ENCODE results near the gene BCAS1.
"Not testable (repeated sequence)": the region's sequence is repeated elsewhere in the genome, so short reads cannot be mapped to it uniquely, and the experiment has no call there.

The BCAS1 gene

DNA sequence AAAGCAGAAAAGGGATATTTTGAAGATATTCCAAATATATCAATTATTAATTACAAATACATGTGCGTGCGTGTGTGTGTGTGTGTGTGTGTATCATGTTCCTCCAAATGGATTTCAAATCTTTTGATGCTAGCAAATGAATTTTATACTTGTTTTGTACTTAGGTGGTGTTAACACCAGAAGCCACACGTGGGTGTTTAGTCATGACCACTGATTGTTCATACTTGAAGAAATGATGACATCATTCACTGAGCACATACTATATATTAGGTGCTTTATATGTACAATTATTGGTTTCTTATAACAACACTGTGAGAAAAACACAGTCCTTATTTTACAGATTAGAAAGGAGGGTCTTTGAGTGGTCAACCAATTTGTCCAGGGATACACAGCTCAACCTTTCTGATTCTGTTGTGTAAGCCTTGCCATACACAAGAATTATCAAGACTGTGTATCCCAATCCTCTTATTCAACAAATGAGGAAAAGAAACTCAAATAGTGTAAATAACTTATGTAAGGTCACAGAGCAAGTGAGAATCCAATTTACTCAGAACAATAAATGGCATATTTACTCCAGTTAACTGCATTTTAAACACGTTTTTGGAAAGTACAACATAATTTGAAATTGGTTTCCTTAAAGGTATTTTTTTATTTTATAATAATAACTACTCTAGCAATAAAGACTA lies 88.5 kb downstream of the BCAS1 start:
- DNase-seq = no peak

DNA sequence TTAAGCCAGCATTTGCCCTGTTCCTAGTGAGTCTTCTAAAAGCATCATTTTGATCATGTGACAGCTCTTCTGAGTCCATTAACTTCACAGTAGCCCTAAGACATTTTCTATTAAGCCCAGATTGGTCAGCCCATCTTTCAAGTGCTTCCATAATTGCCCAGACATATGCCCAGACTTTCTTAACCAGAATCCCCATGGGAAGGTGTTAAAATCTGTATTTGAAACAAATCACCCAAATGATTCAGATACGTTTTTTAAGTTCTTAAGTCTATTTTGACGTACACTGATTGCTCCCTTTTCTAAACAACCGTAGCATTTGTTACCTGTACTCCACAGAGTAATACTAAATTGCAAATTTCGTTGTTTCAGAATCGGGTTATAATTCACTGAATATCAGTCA lies 89.3 kb downstream of the BCAS1 start:
- DNase-seq = no peak

DNA sequence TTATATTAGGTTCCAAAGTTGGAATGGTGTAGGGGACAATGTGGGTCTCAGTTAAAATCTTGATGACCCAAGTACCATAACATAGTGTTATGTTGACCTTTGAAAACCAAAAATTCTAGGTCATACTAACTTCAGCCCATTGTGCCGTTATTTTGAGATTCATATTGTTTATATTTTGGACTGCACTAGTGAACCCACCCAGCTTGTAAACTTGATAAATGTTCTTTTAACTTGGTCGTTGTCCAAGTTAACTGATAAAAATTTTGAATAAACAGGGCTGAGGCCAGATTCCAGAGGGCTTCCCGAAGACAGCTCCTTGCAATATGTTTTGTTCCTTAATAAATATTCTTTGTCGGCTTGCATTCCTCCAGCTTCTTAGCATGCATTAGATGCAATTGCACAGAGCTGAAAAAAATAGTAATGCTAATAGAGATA lies 90.3 kb downstream of the BCAS1 start:
- DNase-seq = no peak

DNA sequence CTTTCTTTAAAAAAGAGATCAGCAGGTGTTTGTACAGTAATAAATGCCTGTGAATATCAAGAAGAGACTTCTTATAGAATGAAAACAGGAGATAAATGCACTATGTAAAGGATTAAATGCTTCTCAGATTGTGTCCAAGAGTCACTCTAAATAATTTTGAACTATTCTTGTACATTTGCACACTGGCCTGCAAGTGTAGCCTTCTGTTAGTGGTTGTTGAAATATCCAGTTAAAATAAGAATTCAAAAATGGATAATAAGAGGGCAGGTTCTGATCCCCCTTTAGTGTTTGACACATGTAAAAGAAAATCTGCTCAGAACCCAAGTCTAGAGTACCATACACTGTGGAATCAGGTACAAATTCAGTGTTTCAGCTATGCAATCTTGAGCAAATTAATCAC lies 91.9 kb downstream of the BCAS1 start:
- no peak for DNase-seq

DNA sequence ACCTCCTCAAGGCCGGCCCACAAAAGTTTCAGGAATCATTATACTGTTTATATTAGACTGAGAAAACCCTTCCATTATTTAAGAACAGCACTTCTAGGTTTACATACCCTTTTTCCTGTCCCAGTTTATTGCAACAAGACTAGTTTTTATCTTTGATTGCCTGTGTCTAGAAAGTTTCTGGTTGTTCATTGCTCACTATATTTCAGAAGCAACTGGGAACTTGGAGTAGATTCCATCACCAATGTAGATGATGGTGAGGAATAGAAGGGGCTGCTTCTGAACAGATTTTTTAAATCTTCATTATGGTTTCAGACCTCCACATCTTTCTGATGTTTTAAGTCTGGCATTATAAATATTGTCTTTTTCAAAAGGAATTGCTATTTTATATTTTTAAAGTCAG lies 93.0 kb downstream of the BCAS1 start:
- no peak for DNase-seq

DNA sequence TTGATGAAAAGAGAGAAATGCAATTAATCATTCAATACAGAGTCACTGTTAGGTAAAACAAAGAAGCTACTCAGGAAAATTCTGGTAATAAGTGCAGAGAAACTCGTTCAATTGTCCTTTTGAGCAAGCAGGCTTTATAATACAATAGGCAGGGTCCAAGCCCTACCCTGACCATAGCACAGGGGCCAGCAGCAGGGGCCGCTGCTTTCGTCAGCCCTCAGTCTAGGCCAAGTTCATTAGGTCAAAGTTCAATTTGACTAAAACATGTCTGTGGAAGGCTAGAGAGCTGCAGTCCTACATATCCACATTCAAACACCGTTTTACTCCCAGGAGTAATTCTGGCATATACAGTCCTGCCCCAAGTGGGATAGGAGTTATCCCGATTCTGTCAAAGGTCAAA lies 94.6 kb downstream of the BCAS1 start:
- no peak for DNase-seq

DNA sequence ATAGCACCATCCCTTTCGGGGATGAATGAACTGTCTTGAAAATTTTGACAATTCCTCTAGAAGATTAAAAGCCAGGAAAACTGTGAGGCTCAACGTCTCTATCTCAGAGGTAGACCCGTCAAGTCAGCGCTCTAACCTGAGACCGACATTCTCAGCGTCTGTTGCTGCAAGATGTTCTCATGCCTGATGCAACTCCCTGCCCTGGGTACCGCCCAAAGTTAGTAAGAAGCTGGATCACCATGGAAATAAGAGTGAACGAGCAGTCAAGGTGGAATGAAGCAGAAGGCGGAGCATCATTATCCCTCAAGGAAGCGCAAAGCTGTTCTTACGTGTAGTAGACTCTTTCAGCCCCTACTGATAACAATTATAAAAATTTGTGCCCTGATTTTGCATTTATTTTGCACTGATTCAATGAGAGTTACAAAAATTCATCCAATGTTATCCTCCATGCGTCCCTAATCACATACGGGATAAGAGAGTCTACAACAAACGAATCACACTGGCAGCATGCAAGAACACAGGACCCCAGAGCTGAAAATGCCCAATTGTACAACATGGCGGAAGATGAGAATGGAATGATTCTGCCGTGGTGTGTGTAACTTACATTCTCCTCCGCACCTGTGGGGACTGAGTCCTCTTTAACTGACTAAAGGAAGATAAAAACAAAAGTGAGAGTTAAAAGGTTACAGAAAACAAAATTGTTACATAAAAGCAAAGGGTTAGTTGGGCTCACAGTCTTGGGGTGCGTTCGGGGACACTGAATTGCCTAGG lies 95.4 kb downstream of the BCAS1 start:
- DNase-seq = no peak

DNA sequence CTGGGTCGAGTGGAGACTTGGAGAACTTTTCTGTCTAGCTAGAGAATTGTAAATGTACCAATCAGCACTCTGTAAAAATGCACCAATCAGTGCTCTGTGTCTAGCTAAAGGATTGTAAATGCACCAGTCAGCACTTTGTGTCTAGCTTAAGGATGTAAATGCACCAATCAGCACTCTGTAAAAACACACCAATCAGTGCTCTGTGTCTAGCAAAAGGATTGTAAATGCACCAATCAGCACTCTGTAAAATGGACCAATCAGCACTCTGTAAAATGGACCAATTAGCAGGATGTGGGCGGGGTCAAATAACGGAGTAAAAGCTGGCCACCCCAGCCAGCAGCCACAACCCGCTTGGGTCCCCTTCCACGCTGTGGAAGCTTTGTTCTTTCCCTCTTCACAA lies 96.5 kb downstream of the BCAS1 start:
- not testable (repeated sequence) for DNase-seq

DNA sequence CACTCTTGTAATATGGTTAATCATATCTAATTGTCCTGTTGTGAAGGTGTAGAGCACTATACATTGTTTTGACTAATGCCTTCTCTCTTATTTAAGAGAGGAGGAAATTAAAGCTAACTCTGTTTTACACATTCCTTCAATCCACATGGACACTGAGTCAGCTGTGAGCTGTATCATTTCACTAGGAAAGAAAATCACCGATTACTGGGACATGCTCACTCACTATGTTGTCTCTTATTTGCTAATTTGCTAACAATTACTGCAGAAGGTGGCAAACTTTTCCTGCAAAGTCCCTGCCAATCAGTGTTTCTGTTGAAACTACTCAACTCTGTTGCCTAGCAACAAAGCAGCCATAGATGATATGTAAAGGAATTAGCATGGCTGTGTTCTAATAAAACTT lies 98.2 kb downstream of the BCAS1 start:
- DNase-seq = no peak

DNA sequence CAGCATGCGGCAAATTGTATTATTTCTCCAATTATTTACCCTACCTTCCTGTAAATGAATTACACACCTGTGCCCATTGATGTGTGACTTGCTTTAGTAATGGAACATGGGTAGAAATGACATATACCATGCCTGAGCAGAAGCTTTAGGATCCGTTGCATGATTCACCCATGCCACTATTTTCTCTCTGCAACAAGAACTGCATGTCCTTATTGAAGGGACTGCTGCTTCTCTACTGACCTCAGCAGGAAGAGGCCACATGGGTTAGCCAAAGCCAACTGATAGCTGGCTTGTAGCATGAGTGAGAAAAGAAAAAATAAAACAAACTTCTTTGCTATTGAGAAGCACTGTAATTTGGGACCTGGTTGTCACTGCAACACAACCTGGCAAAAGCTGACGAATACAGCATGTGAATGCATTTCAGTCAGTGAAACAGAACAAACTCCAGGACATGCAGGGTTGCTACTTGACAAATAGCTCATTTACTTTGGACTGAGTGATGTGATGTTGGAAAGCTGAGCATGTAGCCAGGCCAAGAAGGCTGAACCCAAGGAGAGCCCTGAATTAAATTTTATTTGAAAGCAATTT lies 99.2 kb downstream of the BCAS1 start:
- DNase-seq = no peak

DNA sequence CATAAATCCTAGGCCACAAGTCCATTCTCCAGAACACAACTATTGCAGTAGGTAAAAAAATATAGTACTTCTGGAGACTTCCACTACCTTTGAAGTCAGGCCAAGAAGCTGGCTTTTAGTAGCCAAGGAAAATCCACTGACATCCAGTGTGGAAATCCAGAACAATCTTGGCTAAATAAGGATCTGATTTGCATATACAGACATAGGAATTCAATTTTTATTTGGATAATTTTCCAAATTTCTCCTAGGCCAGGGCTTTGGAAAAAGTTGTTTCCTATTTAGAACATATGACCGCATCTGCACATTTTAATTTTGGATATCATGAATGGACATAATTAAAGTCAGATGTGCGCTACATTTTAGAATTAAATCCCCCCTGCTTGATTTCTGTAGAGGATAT lies 100.2 kb downstream of the BCAS1 start:
- DNase-seq = no peak

DNA sequence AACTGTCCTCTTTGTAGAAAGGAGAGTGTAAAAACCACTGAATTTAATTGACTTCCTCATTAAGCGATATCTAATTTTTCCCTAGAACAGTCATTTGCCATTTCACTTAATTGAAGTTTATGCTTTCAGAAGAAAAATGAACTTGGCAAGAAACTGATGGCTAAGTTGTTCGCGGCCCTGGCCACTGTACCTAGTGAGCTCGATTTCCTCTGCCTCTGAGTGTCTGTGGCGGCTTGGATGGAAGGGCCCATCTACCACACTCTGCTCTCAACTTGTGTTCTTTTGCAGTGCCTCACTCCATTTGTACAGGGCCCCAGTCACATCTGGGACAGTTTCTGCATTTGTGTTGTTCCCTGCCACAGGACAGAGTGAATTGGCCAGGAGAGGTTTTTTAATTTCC lies 102.9 kb downstream of the BCAS1 start:
- DNase-seq = no peak

DNA sequence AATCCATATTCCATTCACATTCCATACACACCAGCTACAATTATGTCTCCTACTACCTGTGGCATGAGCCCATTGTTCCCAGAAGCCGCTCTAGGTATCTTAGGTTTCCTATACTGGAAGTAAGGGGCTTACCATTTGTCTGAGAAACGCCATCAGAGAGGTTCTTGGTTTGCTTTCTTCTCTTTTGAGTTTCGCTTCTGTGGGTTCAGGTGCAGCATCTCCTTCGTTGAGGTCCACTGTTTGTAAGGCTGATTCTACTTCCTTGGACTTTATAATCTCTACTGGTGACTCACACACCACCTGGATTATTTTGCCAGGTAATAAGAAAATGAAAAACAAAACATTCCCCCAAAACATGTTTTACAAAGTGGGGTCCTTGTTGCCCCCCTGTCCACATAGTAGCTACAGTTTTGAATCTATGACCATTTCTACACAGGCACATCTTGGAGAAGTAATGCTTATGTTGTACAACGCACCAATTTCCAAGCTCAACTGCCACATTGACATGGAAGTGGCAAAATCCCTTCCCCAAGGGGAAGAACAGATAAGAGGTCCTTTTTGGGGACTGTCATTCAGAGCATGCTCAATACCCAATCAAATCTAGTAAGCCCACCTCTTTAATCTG lies 103.5 kb downstream of the BCAS1 start:
- DNase-seq = no peak

DNA sequence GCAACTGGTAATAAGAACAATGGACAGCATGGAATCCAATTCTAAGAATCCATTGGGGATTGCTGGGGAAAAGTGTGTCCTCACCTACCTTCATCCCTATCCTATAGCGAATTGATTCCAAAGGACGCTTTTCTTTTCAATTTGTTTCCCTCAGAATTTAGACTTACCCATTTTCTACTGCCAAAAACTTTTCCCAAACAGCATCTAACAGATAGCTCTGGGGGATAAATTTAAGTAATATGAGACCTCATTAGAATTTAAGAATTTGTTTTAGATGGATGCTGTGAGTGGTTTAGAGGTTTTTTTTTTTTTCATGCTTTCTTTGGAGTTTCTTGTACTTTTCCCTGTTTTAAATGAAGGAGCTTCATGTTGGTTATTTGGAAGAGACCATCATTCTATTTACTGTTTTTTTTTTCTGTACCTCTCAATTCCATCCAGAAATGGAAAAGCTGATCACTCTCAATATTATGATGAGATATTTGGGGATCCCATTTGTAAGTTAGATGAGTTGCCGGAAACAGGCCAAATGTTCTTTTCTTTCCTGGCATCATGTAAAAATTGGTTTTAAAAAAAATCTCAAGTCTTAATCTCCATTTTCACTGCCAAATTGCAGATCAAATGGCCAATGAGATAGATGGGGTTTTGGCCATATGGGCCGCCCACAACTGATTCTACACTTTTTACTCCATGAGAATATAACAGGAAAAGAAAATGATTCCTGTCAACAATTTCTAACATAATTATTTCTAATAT lies 105.7 kb downstream of the BCAS1 start:
- no peak for DNase-seq

DNA sequence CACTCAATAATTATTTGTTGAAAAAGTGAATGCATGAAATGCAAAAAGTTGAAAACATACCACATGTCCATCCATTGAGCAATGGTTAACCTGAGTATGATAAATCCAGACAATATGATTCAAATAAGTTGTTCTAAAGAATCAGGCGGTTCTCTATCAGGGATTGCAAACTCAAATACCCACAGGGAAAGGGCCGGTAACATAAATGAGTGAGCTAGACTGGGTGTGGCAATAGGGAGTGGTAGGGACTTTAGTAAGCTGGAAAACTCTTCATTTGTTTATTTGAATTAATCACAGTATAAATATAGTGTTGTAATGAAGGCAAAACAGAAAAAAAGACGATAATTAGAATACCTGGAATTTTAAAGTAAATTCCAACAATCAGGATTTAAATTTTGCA lies 106.3 kb downstream of the BCAS1 start:
- DNase-seq = no peak

DNA sequence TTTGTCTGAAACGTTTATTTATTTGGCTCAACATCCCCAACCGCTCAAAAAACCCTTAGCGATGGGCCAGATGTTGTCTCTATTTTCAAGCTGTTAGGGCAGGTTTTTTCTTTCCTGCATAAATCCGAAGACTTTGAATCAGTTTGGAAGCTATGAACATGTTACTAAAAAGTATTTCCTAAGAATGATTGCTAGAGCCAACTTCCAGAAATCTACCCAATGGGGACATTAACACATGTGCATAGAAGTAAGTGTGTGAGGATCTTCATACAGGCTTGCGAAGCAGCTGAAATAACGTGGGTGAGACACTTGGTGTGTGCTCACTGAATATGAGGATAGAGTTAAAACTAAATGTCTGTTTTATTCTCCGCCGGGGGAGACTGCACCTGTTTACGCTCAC lies 106.8 kb downstream of the BCAS1 start:
- no peak for DNase-seq

DNA sequence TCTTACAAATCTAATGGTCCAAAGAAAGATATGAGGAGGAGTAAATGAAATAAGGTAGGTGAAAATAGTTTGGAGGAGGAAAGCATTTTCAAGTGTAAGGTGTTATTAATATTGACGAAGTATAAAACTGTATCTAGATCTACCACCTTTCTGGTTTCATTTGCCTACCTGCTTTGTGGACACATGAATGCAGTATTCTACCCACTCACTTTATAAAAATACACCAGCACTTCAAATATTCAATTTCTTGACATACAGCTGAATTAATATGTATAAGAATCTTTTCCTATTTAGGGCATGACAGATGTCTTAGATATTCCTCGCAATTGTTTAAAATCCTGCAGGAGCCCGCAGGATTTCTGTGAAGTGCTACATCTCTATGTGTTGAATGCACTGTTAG lies 108.0 kb downstream of the BCAS1 start:
- DNase-seq = no peak

DNA sequence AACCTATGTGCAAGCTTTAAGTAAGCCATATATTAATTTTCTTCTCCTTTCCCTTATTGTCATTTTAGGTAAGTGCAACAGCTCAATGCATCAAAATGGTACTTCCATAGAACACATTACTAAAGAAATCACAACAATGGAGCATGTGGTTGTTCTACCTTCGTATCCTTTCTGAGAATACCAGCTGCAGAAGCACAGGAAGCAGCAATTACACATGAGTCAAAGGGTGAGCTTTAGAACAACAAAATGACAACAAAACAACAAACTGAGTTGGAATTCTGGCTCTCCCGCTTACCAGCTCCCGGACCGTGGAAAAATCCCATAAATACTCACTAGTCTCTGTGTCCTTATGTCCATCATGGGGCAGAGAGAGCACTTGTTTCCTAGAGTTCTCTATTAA lies 108.9 kb downstream of the BCAS1 start:
- DNase-seq = no peak

DNA sequence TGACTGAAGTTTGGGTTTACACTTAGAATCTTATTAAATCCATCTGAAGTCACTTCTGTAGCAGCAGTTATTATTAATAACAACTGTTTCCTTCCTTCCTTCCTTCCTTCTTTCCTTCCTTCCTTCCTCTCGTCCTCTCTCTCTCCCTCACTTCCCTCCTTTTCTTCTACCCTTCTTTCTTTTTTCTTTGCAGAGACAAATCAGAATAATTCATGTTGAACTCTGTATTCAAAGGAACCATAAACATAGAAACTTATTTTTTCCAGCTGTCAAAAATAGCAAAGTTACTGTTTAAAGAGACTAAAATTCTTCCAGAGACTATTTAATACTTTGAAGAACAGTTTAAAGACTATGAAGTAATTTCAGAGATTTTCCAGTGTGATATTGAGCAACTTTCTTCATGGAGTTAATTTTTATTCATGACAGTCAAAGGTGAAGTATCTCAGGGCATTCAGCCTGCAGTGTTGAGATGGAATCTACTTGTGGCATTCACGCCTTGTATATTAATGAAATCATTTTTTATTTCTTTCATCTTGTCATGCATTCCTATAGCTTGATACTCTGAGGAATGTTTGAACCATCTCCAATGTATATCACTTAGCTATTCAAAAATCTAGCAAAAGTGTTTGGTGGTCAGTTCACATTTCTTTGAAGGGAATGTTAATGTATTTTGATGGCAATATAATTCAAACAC lies 109.7 kb downstream of the BCAS1 start:
- no peak for DNase-seq

DNA sequence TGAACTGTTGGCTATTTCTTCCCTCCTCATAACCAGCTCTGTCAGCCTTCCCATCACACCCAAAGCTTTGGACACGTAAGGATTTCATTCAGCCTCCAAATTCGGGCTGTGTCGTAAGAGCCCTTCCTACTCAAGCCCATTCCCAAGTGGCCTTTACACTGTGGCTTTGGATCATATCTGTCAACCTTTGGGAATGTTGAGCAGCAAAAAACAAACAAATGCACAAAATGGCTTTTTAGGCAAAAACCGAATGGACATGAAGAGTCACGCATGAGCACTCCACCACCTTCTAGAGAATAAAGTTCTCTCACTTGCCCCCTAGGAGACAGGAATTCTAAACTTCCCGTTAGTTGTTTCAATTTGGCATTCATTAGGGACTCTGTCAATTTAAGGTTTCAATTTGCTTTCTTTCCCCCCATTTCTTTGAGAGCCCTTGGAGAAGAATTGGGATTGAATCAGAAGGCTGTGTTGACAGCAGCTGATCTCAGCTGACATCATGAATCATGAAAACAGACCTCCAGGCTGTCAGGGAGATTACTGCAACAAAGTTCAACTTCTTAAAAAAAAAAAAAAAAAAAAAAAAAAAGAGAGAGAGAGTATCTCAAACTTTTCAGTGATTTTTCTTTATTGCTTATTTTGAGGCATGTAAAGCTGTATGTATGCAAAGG lies 110.3 kb downstream of the BCAS1 start:
- DNase-seq = no peak

DNA sequence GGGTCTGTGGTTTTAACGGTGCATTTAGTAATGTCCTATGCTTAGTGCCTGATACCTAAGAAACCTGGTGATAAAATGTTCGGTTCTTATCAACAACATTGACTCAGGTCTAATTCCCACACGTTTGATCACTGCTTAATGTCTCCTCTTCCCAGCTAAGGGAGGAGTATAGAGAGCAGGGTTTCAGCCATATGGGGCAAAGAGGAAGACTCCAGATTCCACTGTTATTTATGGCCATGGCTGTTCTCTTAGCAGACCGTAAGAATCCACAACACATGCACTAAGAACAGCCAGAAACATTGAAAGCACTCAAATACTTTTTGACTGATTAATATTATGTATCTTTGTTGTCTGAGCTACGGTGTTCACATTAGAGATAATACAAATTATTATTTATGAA lies 112.1 kb downstream of the BCAS1 start:
- no peak for DNase-seq
